ENCODE measurements around the gene PSG4.
A peak's percentile ranks its signal among the peaks of the same experiment; 100 is the strongest.
"Not testable (repeated sequence)": the region's sequence is repeated elsewhere in the genome, so short reads cannot be mapped to it uniquely, and the experiment has no call there.

Gene PSG4

GRCh38 chr19:43205471-43206105 lies at the start of gene PSG4:
Gene PSG4, minus strand, starts transcription at chr19:43205638. Its CDS starts 102 bp downstream, at chr19:43205536.
- peak; percentile 95 for FAIRE-seq

GRCh38 chr19:43251428-43251827 lies 46.0 kb upstream of the PSG4 start:
- FAIRE-seq: peak; percentile 88

DNA sequence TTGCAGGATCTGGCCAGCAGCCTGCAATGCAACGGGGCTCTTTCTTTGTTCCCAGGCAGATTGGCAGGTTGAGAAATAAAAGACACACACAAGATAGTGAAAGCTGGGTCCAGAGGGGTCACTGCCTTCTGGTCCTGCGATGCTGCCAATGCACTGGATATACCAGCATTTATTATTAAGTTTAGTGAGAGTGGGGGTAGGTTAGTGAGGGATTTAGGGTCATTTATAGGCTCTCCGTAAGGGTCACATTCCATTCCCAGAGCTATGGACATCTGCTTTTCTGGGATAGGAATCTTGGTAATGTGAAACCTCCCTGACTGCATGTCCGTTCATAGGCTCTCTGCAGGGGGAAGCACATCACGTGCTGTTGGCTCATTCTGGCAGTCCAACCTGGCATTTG lies 44.9 kb upstream of the PSG4 start:
- FAIRE-seq: peak; percentile 99

DNA sequence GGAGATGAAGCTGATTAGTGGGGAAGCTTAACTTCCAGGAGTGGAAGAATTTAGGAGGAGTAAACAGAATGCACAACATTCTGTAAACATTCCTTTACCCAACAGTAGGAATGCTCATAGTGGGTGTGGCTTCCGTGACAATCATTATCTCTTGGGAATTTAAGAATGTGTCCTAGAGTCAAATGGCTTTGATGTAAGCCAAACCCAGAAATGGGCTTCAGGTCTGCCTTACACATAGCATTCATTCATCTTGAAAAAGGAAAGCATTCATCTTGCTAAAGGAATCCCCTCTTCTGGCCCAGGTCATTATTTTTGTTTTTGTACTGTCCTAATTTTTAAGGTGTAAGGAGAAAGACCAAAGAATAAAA lies 43.2 kb upstream of the PSG4 start:
- FAIRE-seq: peak; percentile 90

DNA sequence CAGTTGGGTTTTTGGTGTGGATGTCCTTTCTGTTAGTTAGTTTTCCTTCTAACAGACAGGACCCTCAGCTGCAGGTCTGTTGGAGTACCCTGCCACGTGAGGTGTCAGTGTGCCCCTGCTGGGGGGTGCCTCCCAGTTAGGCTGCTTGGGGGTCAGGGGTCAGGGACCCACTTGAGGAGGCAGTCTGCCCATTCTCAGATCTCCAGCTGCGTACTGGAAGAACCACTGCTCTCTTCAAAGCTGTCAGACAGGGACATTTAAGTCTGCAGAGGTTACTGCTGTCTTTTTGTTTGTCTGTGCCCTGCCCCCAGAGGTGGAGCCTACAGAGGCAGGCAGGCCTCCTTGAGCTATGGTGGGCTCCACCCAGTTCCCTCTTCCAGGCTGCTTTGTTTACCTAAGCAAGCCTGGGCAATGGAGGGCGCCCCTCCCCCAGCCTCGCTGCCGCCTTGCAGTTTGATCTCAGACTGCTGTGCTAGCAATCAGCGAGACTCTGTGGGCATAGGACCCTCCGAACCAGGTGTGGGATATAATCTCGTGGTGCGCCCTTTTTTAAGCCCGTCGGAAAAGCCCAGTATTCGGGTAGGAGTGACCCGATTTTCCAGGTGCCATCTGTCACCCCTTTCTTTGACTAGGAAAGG lies 41.9 kb upstream of the PSG4 start:
- not testable (repeated sequence) for FAIRE-seq

GRCh38 chr19:43245848-43246247 lies 40.4 kb upstream of the PSG4 start:
- not testable (repeated sequence) for FAIRE-seq

DNA sequence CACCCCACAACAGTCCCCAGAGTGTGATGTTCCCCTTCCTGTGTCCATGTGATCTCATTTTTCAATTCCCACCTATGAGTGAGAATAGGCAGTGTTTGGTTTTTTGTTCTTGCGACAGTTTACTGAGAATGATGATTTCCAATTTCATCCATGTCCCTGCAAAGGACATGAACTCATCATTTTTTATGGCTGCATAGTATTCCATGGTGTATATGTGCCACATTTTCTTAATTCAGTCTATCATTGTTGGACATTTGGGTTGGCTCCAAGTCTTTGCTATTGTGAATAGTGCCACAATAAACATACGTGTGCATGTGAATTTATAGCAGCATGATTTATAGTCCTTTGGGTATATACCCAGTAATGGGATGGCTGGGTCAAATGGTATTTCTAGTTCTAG lies 36.8 kb upstream of the PSG4 start:
- not testable (repeated sequence) for FAIRE-seq

- not testable (repeated sequence) for FAIRE-seq
Measured at GRCh38 chr19:43238213-43238612, 32.8 kb upstream of the PSG4 start.

DNA sequence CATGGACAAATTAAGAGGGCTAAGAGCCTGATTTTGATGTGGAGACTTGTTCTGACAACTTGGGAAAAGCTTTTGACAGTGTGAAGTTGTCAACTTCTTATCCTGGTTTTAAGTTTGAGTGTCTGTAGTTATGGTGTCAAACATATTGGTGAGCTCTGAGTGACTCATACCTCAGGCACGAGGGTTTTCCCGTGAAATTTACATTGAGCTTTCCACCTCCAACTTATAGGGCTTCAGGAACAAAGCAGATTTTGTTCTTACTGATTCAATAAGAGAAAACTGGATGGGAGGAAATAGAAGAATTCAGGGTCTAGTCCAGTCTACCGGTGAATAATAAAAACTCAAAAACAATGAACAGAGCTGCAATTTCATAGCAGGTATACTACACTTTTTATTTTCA lies 30.2 kb upstream of the PSG4 start:
- peak; percentile 90 for FAIRE-seq

DNA sequence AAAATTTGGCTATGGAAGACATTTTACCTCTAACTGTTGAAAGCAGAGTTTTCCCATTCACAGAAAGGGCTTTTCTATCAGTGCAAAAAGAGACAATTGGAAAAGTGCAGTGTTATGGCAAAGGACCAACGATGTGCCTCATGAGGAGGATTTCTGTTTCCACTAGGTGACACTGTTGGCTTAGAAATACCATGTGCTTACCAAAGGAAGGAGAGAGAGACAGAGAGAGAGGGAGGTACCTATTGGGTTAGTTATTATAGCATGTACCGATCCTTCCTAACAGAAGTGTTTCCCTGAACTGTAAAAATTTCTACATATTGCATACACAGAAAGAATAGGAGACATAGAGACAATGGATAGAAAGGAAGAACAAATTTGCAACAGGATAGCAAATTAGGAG lies 23.9 kb upstream of the PSG4 start:
- peak; percentile 98 for FAIRE-seq

DNA sequence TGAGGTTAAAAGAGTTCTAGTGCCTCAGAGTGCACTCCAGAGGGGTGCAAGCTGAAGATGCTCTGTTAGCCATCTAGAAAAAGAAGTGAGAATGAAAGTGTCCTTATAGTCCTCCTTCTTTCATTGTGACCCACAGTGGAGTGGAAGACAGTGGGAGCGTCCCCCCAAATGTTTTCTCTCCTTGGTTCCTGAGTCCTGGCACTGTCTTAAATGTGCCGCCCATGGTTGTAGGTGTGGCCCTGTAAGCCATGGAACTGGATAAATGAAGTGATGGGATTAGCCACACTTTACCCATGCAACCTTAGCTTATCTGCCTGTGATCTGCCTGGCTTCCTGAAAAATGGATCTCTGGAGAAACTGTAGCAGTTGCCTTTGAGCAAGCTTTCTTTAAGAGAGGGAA lies 23.3 kb upstream of the PSG4 start:
- FAIRE-seq: not testable (repeated sequence)

DNA sequence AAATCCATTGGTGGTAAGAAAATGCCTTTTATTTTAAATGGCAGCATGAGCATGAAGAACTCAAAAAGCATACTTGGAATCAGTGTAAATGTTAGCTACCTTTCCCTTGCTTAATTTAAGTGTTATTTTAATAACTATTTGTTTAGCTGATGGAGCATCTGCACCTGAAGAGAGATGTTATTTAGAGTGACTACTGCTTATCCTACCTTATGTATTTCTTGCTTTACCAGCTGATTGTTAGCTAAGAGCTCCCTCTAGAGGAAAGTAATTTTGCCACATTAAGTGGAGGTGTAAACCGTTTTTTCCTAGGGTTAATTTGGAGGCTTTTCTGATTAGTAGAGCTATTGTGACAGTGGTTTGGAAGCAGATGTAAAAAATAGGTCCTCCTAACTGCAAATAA lies 21.5 kb upstream of the PSG4 start:
- peak; percentile 97 for FAIRE-seq

DNA sequence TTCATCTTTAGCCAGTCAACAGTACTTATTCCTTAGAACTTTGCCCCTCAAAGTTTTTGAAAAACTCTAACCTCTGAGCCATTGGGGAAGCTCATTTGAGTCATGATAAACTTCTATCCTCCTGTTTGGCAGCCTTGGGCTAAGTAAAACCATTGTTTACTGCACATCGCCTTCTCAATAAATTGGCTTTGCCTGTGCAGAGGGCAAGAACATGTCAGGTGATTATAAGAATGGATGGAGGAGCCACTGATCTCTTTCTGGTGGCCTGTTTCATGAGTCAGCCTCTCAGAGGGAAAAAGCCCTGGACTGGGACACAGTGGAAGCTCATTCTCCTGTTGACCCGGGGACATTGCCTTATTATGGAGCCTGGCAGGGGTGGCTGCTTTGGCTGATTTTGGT lies 19.4 kb upstream of the PSG4 start:
- FAIRE-seq: peak; percentile 100

GRCh38 chr19:43224201-43224854 lies 18.9 kb upstream of the PSG4 start:
- not testable (repeated sequence) for FAIRE-seq

GRCh38 chr19:43221891-43222290 lies 16.5 kb upstream of the PSG4 start:
- not testable (repeated sequence) for FAIRE-seq

GRCh38 chr19:43219136-43219535 lies 13.7 kb upstream of the PSG4 start:
- not testable (repeated sequence) for FAIRE-seq

DNA sequence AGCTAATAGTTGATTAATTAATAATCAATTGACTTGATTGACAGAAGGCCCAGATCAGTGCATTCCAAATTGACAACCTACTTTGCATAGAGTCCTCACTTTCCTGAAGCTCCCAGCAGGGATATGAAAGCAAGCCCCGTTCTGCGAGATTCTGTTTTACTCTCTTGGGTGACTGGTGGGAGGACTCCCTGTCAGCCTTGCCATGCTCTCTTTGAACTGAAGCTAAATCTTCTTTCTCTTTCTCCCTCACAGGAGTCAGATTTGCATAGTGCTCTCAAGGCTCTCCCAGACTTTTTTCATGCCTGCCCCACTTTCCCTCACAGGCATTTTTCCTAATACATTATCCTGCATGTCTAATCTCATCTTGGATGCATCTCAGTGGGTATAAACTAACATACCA lies 10.4 kb upstream of the PSG4 start:
- not testable (repeated sequence) for FAIRE-seq

- FAIRE-seq: peak; percentile 91
Measured at GRCh38 chr19:43207991-43208390, 2.6 kb upstream of the PSG4 start.

- peak; percentile 86 for FAIRE-seq
Measured at GRCh38 chr19:43207174-43207573, 1.7 kb upstream of the PSG4 start.

- FAIRE-seq: not testable (repeated sequence)
Measured at GRCh38 chr19:43203611-43204010, 1.8 kb downstream of the PSG4 start.

DNA sequence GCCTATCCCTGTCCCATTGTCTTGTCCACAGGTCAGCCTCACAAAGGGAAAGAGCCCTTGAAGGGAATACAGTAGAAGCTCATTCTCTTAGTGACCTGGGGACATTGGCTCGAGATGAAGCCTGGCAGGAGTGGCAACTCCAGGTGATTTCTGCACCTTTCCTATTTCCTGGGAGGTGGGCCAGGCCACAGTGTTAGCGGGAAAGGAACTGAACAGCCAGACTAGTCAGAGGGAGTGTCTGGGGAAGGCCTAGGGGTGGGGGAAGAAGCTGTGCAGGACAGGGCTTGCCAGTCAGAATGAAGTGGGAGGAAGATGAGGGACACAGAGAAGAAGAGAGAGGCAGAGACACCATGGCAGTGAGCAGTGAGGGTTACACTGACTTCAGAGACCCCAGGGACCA lies 3.5 kb downstream of the PSG4 start:
- not testable (repeated sequence) for FAIRE-seq

- peak; percentile 100 for FAIRE-seq
Measured at GRCh38 chr19:43201337-43201801, 4.1 kb downstream of the PSG4 start.

DNA sequence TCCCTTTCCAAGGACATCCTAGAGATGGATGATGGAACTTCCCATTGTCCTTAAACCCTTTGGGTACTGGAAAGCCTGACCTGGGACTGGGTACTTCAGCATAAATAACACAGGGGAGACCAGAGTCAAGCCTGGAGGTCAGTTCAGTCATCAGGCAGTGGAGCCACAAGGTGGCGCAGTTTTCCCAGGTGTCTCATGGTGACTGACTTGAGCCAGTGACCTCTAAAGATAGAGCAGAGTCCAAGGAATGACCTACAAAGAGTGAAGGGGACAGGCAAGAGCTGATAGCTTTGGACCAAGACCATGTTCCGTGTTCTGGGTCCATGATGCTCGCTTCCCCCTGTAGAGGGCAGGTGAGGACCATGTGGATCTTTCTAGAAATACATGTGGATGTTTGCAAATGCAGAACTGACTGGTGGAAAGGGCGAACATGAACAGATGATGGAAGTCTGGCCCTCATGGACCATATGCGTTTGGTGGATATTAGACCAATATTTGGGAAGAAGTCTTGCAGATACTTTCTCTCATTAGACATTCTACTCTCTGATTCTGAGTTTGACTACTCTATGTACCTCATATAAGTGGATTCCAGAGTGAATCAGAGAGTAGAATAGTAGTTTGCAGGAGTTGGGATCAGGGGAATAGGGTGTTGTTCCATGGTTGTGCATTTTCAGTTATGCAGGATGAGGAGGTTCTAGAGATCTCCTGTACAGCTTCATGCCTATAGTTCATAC lies 6.6 kb downstream of the PSG4 start:
- peak; percentile 76 for FAIRE-seq

All from G401.6 (cell line).